PC-9 (cell line): ENCODE data around the gene ASCL2.

Experiments used
- CTCF ChIP-seq: fragments of 200-600 bp; sonication (generic); conservative IDR thresholded peaks from 2 replicates; pipeline ENCODE4 v1.6.1; 2017; ENCODE audit warnings: mixed run types, antibody characterized with exemption, mild to moderate bottlenecking, moderate library complexity
- EZH2 ChIP-seq: fragments of 200-600 bp; sonication (generic); IDR thresholded peaks from 2 replicates; pipeline ENCODE4 v1.8.0; 2017; ENCODE audit warnings: antibody characterized with exemption, low read depth

- no peak for TF ChIP-seq CTCF
- no peak for TF ChIP-seq EZH2
These were observed 30.0 kb upstream of the ASCL2 start for GRCh38 chr11:2300290-2300935.
